GM23338 (cell line): ENCODE results near the gene SLC12A3. TPM values are rescaled to one million over a fixed set of nuclear protein-coding genes. Genes with fewer than 3 reads are reported as not detected.
A peak's percentile ranks its signal among the peaks of the same experiment; 100 is the strongest.

Experiments
- ATAC-seq: fragments of 200-7000 bp; cut with Tn5 transposase; 3 replicates; pipeline ENCODE4 v1.9.1; 2020
- DNase-seq: peaks from one replicate; pipeline ENCODE4 v3.0.0-alpha.2; 2015; ENCODE audit warnings: low spot score
- H2AFZ ChIP-seq: fragments of 200-600 bp; sonication (generic); 2 replicates; pipeline ENCODE4 v1.8.0; 2016; ENCODE audit warnings: antibody characterized with exemption, mild to moderate bottlenecking, moderate library complexity
- H3F3A ChIP-seq: fragments of 200-600 bp; sonication (generic); replicated peaks from 2 replicates; pipeline ENCODE4 v1.8.0; 2017; ENCODE audit warnings: antibody characterized with exemption, mixed run types, low read depth
- H3K27ac ChIP-seq: fragments of 200-600 bp; sonication (generic); 2 replicates; pipeline ENCODE4 v1.6.1; 2016; ENCODE audit warnings: low read depth
- H3K27me3 ChIP-seq: fragments of 200-600 bp; sonication (generic); 2 replicates; pipeline ENCODE4 v1.8.0; 2016; ENCODE audit warnings: mild to moderate bottlenecking, mixed run types, moderate library complexity; ENCODE audit not compliant: insufficient read depth
- H3K36me3 ChIP-seq: fragments of 200-600 bp; sonication (generic); 2 replicates; pipeline ENCODE4 v1.8.0; 2016; ENCODE audit warnings: mild to moderate bottlenecking; ENCODE audit not compliant: insufficient read depth
- H3K4me1 ChIP-seq: fragments of 200-600 bp; sonication (generic); 2 replicates; pipeline ENCODE4 v1.8.0; 2016; ENCODE audit warnings: mild to moderate bottlenecking, moderate library complexity; ENCODE audit not compliant: insufficient read depth
- H3K4me2 ChIP-seq: fragments of 200-600 bp; sonication (generic); 2 replicates; pipeline ENCODE4 v1.7.1; 2017; ENCODE audit warnings: mixed run types
- H3K4me3 ChIP-seq: fragments of 200-600 bp; sonication (generic); 2 replicates; pipeline ENCODE4 v1.6.1; 2016; ENCODE audit warnings: mixed run types
- H3K79me2 ChIP-seq: fragments of 200-600 bp; sonication (generic); replicated peaks from 2 replicates; pipeline ENCODE4 v1.8.0; 2017; ENCODE audit warnings: mild to moderate bottlenecking; ENCODE audit not compliant: insufficient read depth
- H3K9me2 ChIP-seq: fragments of 200-600 bp; sonication (generic); 2 replicates; pipeline ENCODE4 v1.8.0; 2017; ENCODE audit not compliant: insufficient read depth
- H4K20me1 ChIP-seq: fragments of 200-600 bp; sonication (generic); replicated peaks from 2 replicates; pipeline ENCODE4 v1.8.0; 2017; ENCODE audit warnings: mild to moderate bottlenecking; ENCODE audit not compliant: insufficient read depth
- H3K27ac Mint-ChIP-seq: 2 replicates; pipeline ENCODE4 v1.8.0; 2020; ENCODE audit warnings: inconsistent platforms, mild to moderate bottlenecking, moderate library complexity, mixed read lengths
- H3K27me3 Mint-ChIP-seq: 3 replicates; pipeline ENCODE4 v1.8.0; 2022; ENCODE audit warnings: low read depth, mild to moderate bottlenecking, moderate library complexity, mixed read lengths, inconsistent platforms; ENCODE audit not compliant: insufficient read depth, poor library complexity
- H3K36me3 Mint-ChIP-seq: 3 replicates; pipeline ENCODE4 v1.8.0; 2021; ENCODE audit warnings: low read depth, mild to moderate bottlenecking, inconsistent platforms, moderate library complexity, mixed read lengths
- H3K4me1 Mint-ChIP-seq: 3 replicates; pipeline ENCODE4 v1.8.0; 2020; ENCODE audit warnings: mild to moderate bottlenecking, inconsistent platforms, mixed read lengths
- H3K4me3 Mint-ChIP-seq: 3 replicates; pipeline ENCODE4 v1.8.0; 2021; ENCODE audit warnings: moderate library complexity, mild to moderate bottlenecking, inconsistent platforms, mixed read lengths
- H3K9me3 Mint-ChIP-seq: 3 replicates; pipeline ENCODE4 v1.8.0; 2020; ENCODE audit warnings: moderate library complexity, mild to moderate bottlenecking, inconsistent platforms, mixed read lengths
- CREB1 ChIP-seq: fragments of 250-450 bp; sonication (Bioruptor Pico); IDR thresholded peaks from 2 replicates; pipeline ENCODE4 v1.5.0; 2020; ENCODE audit warnings: low read depth, mild to moderate bottlenecking, moderate library complexity
- ETS1 ChIP-seq: IDR thresholded peaks from 2 replicates; pipeline ENCODE4 v1.6.1; 2016; ENCODE audit warnings: antibody characterized with exemption
- EZH2 ChIP-seq: fragments of 200-600 bp; sonication (generic); IDR thresholded peaks from one replicate; pipeline ENCODE4 v1.8.0; 2017; ENCODE audit warnings: antibody characterized with exemption, mild to moderate bottlenecking, low read depth; ENCODE audit not compliant: unreplicated experiment
- EZH2phosphoT487 ChIP-seq: fragments of 200-600 bp; sonication (generic); IDR thresholded peaks from one replicate; pipeline ENCODE4 v1.8.1; 2018; ENCODE audit warnings: antibody characterized with exemption; ENCODE audit not compliant: unreplicated experiment
- NANOG ChIP-seq: IDR thresholded peaks from 2 replicates; pipeline ENCODE4 v1.6.1; 2016; ENCODE audit warnings: antibody characterized with exemption, borderline replicate concordance
- POLR2AphosphoS5 ChIP-seq: IDR thresholded peaks from 2 replicates; pipeline ENCODE4 v1.6.1; 2016; ENCODE audit warnings: antibody characterized with exemption, low read depth
- STAT1 ChIP-seq: IDR thresholded peaks from one replicate; pipeline ENCODE4 v1.6.1; 2016; ENCODE audit warnings: antibody characterized with exemption; ENCODE audit not compliant: unreplicated experiment
- ZNF331 ChIP-seq: fragments of 250-450 bp; sonication (Bioruptor Pico); IDR thresholded peaks from 2 replicates; pipeline ENCODE4 v1.5.0; 2020; ENCODE audit warnings: low read depth, mild to moderate bottlenecking, moderate library complexity
- ZNF462 ChIP-seq: fragments of 250-450 bp; sonication (Bioruptor Pico); IDR thresholded peaks from 2 replicates; pipeline ENCODE4 v1.5.0; 2020; ENCODE audit warnings: mild to moderate bottlenecking, moderate library complexity
- polyA plus RNA-seq: library from polyadenylated mRNA; unstranded; fragments of >200 nt; fragmentation: Nextera tagmentation; extraction: Ambion mirVana; gene quantifications from 2 replicates; pipeline ENCODE4 v1.2.1, GENCODE V29; 2016
- total RNA-seq: library from RNA; depleted of rRNA; stranded (reverse); fragments of >200 nt; shearing (Covaris generic); gene quantifications from 2 replicates; pipeline ENCODE4 v1.2.3, GENCODE V29; 2014

Gene SLC12A3
- total and polyA plus RNA-seq, 2 experiments from 2014 or later: not detected

- peak within 1 kb of the TSS; percentile 95; the same call in 1 of the 2 replicates for H2AFZ ChIP-seq
- H3K9me3 Mint-ChIP-seq: 0 out of 3 replicates have a peak, but pooled peaks cover 2% of the 10 kb centered on the region
Measured at GRCh38 chr16:56931892-56932720, 67.1 kb downstream of the SLC12A3 start, which contains the start of gene HERPUD1. Gene HERPUD1 (plus strand): TSS chr16:56932142. CDS start chr16:56932245, 103 bp downstream.

More at GRCh38 chr16:56931892-56932720, 67.1 kb downstream of the SLC12A3 start, which contains the start of gene HERPUD1:
- DNase-seq (peak; percentile 98), ATAC-seq (peak; percentile 92)
- Histone ChIP-seq H3K36me3 (peaks cover 23% of the 10 kb centered on the region), H3K27me3 (no peaks in the 10 kb centered on the region), H3K9me2 (no peaks in the 10 kb centered on the region), H3K4me1 (peaks cover 16% of the 10 kb centered on the region), H3K27ac (peak within 1 kb of the TSS; percentile 90), H3K4me3 (peak within 1 kb of the TSS; percentile 98), H3K4me2 (peak within 1 kb of the TSS; percentile 99), H3K79me2 (peaks cover 42% of the 10 kb centered on the region), H4K20me1 (peaks cover 17% of the 10 kb centered on the region; the same call in 1 of the 2 replicates), H3F3A (no peaks in the 10 kb centered on the region)
- peak within 1 kb of the TSS; percentile 98 for H3K27ac Mint-ChIP-seq
- no peak for TF ChIP-seq EZH2phosphoT487
- no peak for TF ChIP-seq EZH2
- no peak for TF ChIP-seq NANOG
- TF ChIP-seq CREB1 (CRISPR knock-in tag): peak; percentile 88
- no peak for TF ChIP-seq ZNF462 (CRISPR knock-in tag)
- no peak for TF ChIP-seq STAT1
- TF ChIP-seq ZNF331 (CRISPR knock-in tag): no peak
- TF ChIP-seq POLR2AphosphoS5: peak; percentile 97
- TF ChIP-seq ETS1: no peak
- peaks cover 19% of the 10 kb centered on the region; the same call in 2 of the 3 replicates for H3K4me1 Mint-ChIP-seq
- H3K27me3 Mint-ChIP-seq: peaks cover 7% of the 10 kb centered on the region
- H3K4me3 Mint-ChIP-seq: peak within 1 kb of the TSS; percentile 94
- peaks cover 32% of the 10 kb centered on the region for H3K36me3 Mint-ChIP-seq
